ENCODE data around the gene MELTF. TPM values are rescaled to one million over a fixed set of nuclear protein-coding genes. Genes with fewer than 3 reads are reported as not detected.
A peak's percentile ranks its signal among the peaks of the same experiment; 100 is the strongest.

The MELTF gene
- total RNA-seq, 4 donors from 2014 or later: 2.7 to 13.8 (median 4.3) TPM

DNA sequence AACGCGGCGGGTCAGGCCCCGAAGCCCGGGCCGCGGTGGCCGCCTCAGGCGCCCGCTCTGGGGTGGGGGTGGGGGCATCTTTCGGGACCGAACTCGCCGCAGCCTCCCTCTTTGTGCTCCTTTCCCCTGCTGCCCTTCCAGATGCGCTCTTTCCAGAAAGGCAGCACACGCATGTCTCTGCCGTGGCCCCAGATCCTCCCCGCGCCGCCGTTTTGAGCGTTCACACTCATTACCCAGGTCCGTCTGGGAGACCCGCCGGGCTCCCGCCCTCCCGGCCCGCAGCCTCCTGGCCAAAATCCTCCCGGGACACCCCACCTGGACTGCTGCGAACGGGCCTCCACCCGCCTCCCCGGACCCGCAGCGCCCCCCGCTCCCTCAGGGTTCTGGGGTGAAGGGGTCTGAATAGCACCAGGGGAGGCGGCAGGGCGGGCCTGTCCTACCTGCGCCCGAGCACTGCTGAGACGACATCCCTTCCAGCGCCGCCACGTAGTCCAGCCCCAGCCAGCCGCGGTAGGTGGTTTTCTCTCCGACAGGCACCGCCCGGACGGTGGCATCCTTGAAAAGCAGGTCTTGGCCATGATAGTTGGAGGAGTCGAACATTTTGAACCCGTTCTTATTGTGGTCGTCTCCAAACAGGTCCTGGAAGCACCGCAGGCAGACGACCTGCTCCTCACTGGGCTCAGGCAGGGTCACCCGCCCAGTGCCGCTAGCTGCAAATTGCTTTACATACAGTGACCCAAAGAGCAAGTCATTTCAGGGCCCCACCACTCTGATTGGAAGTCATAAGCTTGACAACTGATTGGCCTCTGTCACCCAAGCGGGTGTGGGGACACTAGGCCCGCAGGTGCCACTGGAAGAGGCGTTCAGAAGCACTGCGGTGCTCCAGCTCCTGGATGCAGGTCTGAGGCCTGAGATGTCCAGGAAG, 25.9 kb downstream of the MELTF start:
- Histone ChIP-seq H3K27ac (peak overlapping the region in 2 of 3 donors; percentile 8 to 58), H3K27me3 (no peaks in the 10 kb centered on the region), H3K4me3 (replicated peaks in 1 of 3) (peak overlapping the region in 2 of 3 donors; percentile 40 to 65), H3K9me3 (no peaks in the 10 kb centered on the region), H3K4me1 (peaks cover 9 to 12% of the 10 kb centered on the region in 2 donors), H3K36me3 (no peaks in the 10 kb centered on the region)
- TF ChIP-seq, protein P1, sequence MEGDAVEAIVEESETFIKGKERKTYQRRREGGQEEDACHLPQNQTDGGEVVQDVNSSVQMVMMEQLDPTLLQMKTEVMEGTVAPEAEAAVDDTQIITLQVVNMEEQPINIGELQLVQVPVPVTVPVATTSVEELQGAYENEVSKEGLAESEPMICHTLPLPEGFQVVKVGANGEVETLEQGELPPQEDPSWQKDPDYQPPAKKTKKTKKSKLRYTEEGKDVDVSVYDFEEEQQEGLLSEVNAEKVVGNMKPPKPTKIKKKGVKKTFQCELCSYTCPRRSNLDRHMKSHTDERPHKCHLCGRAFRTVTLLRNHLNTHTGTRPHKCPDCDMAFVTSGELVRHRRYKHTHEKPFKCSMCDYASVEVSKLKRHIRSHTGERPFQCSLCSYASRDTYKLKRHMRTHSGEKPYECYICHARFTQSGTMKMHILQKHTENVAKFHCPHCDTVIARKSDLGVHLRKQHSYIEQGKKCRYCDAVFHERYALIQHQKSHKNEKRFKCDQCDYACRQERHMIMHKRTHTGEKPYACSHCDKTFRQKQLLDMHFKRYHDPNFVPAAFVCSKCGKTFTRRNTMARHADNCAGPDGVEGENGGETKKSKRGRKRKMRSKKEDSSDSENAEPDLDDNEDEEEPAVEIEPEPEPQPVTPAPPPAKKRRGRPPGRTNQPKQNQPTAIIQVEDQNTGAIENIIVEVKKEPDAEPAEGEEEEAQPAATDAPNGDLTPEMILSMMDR (IDR thresholded peaks at IDR 0.05): no peak
- 20 to 29% methylated on average over 25 to 33 of the region's 61 CpGs for WGBS, 2 donors
- intact Hi-C loops (cut with DNase I): loop anchor here (10.0 kb wide), 2 partner anchors 181 to 501 kb away; no protein-coding TSS in a partner anchor
- DNase-seq: peak; percentile 30 to 36

DNA sequence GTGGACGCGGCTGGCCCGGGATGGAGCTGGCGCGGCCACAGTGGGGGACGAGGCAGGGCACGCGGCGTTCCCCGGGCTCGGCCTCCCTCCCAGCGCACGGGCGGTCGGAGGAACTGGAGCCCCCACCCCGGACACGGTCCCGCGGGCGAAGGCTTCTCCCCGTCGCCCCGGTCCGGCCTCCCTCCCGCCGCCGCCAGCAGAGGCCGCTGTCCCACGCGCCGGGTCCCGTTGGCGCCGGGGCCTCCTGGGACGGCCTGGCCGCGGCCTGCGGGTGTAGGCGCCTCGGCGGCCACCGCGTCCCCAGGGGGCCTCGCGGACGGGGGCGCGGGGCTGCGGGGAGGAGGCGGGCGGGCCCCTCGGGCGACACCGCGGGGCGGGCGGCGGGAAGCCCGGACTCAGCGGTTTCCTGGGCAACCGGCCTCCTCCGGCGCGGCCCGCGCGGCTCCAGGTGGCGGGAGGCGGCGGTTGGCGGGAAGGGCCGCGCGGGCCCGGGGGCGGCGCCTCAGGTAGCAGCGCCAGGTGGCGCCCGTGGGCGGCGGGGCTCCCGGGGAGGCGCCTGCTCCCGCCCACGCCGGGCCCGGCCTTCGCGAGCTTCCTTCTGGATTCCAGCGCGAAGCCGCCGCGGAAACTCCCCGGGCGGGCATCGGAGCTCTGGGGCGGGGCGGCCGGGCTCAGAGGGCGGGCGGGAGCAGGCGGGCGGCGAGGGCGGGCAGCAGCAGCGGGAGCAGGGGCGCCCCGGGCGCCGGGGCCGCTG, 26.7 kb downstream of the MELTF start:
- TF ChIP-seq, protein P1 (IDR thresholded peaks at IDR 0.05): peak in 5 of 6 experiments; percentile 40 to 93 (median 78)
- peak in 1 of 2 donors; percentile 33 for TF ChIP-seq POLR2A (IDR thresholded peaks at IDR 0.05)
- DNase-seq: peak; percentile 90 to 91
- H3K27me3 ChIP-seq: no peaks in the 10 kb centered on the region
- H3K9me3 ChIP-seq: no peaks in the 10 kb centered on the region
- 10% methylated on average over 9 of the region's 113 CpGs; no CpG with 5 or more reads in 1 of the 2 donors for WGBS, 2 donors
- intact Hi-C loops (cut with DNase I): loop anchor here (10.0 kb wide), 2 partner anchors 182 to 502 kb away; no protein-coding TSS in a partner anchor
- no peaks in the 10 kb centered on the region for H3K36me3 ChIP-seq
- peak overlapping the region in 2 of 3 donors; percentile 64 to 65 for H3K4me3 ChIP-seq (replicated peaks in 1 of 3)
- H3K4me1 ChIP-seq: peaks cover 9 to 12% of the 10 kb centered on the region in 2 donors
- peak overlapping the region; percentile 79 to 84 (median 83) for H3K27ac ChIP-seq

DNA sequence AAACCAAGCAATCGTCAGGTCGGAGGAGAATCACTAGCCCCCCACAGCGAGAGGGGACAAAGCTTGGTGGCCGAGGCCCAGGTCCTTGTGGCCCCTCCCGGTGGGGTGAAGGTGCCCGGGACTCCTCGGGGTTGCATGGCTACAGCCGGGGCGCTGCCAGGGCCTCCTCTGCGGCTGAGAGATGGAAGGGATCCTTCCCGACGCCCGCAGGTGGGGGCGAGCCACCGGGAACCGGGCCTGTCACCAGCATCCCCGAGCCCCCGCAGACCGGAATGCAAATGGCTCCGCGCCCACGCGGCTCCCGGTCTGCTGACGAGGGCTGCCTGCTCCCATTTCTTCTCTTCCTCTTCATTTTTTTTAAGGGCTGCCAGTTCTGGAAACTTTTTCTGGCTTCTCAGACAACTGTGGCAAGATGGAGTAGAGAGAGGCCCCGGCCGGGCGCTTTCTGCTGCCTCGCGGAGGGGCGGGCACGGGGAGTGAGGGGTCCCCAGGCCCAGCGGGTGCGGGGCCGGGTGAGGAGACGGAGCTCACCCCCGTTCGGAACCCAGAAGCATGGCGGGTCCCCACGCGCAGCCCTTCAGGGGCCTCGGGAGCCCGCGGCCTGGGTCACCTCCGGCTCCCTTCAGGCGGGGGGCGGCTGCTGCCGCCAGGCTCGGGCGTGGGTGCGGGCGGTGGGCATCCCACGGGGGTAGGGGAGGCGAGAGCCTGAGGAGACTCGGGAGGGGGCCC, 27.5 kb downstream of the MELTF start:
- DNase-seq: peak in 1 of 2 donors; percentile 11
- intact Hi-C loops (cut with DNase I): loop anchor here (2.0 to 10.0 kb wide), 3 partner anchors 29 to 503 kb away; no protein-coding TSS in a partner anchor

More for the DNA sequence above, 27.5 kb downstream of the MELTF start:
- Histone ChIP-seq H3K27me3 (no peaks in the 10 kb centered on the region), H3K36me3 (no peaks in the 10 kb centered on the region), H3K27ac (peak overlapping the region; percentile 79 to 84 (median 83)), H3K9me3 (no peaks in the 10 kb centered on the region), H3K4me1 (peaks cover 15 to 17% of the 10 kb centered on the region in 2 donors), H3K4me3 (replicated peaks in 1 of 3) (peak overlapping the region in 2 of 3 donors; percentile 64 to 65)
- WGBS, 2 donors: 25 to 40% methylated on average over 30 to 40 of the region's 55 CpGs
- TF ChIP-seq POLR2A (IDR thresholded peaks at IDR 0.05): no peak
- TF ChIP-seq, protein P1 (IDR thresholded peaks at IDR 0.05): no peak
